A549 (cell line): Measurements from ENCODE around the gene PRKG1. TPM values are rescaled to one million over a fixed set of nuclear protein-coding genes. Genes with fewer than 3 reads are reported as not detected.

Source experiments
- ATAC-seq, 2 experiments: fragments of 200-7000 bp in 1 of 2; fragments of >200 bp in 1 of 2; cut with Nextera tagmentation in 1 of 2; cut with Tn5 transposase in 1 of 2; 3 replicates each; pipeline versions ENCODE4 v1.8.0 to v1.9.1; 2018 to 2020; ENCODE audit warnings: mild to moderate bottlenecking in 1 of 2, moderate library complexity in 1 of 2
- CTCF ChIA-PET: fragments of 300-600 bp; sonication (Branson Sonifier 250); formaldehyde crosslinking; extraction: SDS; loops from one replicate; lab custom pipeline; 2021; ENCODE audit warnings: antibody characterized with exemption, inconsistent platforms; lab: Yijun Ruan, JAX
- POLR2A ChIA-PET: fragments of 350-600 bp; formaldehyde crosslinking; extraction: SDS; loops from one replicate; lab custom pipeline; 2021; ENCODE audit warnings: antibody characterized with exemption, inconsistent platforms; lab: Yijun Ruan, JAX
- DNase-seq, 2 experiments: peaks; one replicate each; pipeline versions ENCODE4 v3.0.0 to v3.0.0-alpha.2; 2011 to 2016; ENCODE audit warnings: low read depth in 1 of 2, low spot score in 1 of 2
- FAIRE-seq: peaks from 2 replicates; lab custom pipeline; 2011; peaks lifted over from hg19 to GRCh38; lab: Jason Lieb, UNC
- H3K27ac ChIP-seq, 2 experiments: fragments of >200 bp; sonication (Bioruptor Twin); formaldehyde crosslinking; 3 replicates each; pipeline ENCODE4 v1.5.1; 2016 to 2017
- H3K4me1 ChIP-seq: fragments of >200 bp; sonication (Bioruptor Twin); formaldehyde crosslinking; 3 replicates; pipeline ENCODE4 v1.6.1; 2016
- H3K4me2 ChIP-seq: fragments of >200 bp; sonication (Bioruptor Twin); formaldehyde crosslinking; 3 replicates; pipeline ENCODE4 v1.6.1; 2016
- H3K4me3 ChIP-seq: fragments of >200 bp; sonication (Bioruptor Twin); formaldehyde crosslinking; 3 replicates; pipeline ENCODE4 v1.5.1; 2016
- H3K9me3 ChIP-seq: fragments of >200 bp; sonication (Bioruptor Twin); formaldehyde crosslinking; 3 replicates; pipeline ENCODE4 v1.6.1; 2016
- CBX2 ChIP-seq: fragments of 200-600 bp; sonication (generic); IDR thresholded peaks from 2 replicates; pipeline ENCODE4 v1.6.1; 2016; ENCODE audit warnings: low read depth, mild to moderate bottlenecking, borderline replicate concordance
- CHD2 ChIP-seq: fragments of 150-350 bp; IDR thresholded peaks from 2 replicates; pipeline ENCODE4 v1.6.1; 2014; ENCODE audit warnings: low read length; ENCODE audit not compliant: partially characterized antibody
- CTCF ChIP-seq: fragments of >200 bp; sonication (Bioruptor Twin); formaldehyde crosslinking; IDR thresholded peaks from 3 replicates; pipeline ENCODE4 v1.5.1; 2016
- E2F6 ChIP-seq: IDR thresholded peaks from 2 replicates; pipeline ENCODE4 v1.6.1; 2012; ENCODE audit warnings: low read depth, borderline replicate concordance
- EHF ChIP-seq: fragments of 250-450 bp; sonication (Bioruptor Pico); IDR thresholded peaks from 2 replicates; pipeline ENCODE4 v1.5.0; 2020; ENCODE audit warnings: mild to moderate bottlenecking
- EHMT2 ChIP-seq: fragments of 200-600 bp; sonication (generic); IDR thresholded peaks from 2 replicates; pipeline ENCODE4 v1.6.1; 2016; ENCODE audit warnings: antibody characterized with exemption, low read depth, mild to moderate bottlenecking, moderate library complexity
- ESRRA ChIP-seq: fragments of 150-350 bp; IDR thresholded peaks from 2 replicates; pipeline ENCODE4 v1.6.1; 2014; ENCODE audit warnings: mild to moderate bottlenecking, low read length, borderline replicate concordance
- FOSB ChIP-seq: fragments of 250-450 bp; sonication (Bioruptor Pico); IDR thresholded peaks from 2 replicates; pipeline ENCODE4 v1.5.0; 2020; ENCODE audit warnings: mild to moderate bottlenecking, moderate library complexity
- FOXS1 ChIP-seq: fragments of 250-450 bp; sonication (Bioruptor Pico); IDR thresholded peaks from 2 replicates; pipeline ENCODE4 v1.5.0; 2020; ENCODE audit warnings: mild to moderate bottlenecking, moderate library complexity
- HEYL ChIP-seq: fragments of 250-450 bp; sonication (Bioruptor Pico); IDR thresholded peaks from 2 replicates; pipeline ENCODE4 v1.8.0; 2021; ENCODE audit warnings: mild to moderate bottlenecking, moderate library complexity
- HOXA7 ChIP-seq: fragments of 250-450 bp; sonication (Bioruptor Pico); IDR thresholded peaks from 2 replicates; pipeline ENCODE4 v1.5.0; 2020; ENCODE audit warnings: mild to moderate bottlenecking, moderate library complexity
- HOXB13 ChIP-seq: fragments of 250-450 bp; sonication (Bioruptor Pico); IDR thresholded peaks from 2 replicates; pipeline ENCODE4 v1.5.0; 2020; ENCODE audit warnings: low read depth, mild to moderate bottlenecking, moderate library complexity
- JUN ChIP-seq, 2 experiments: fragments of >200 bp; sonication (Bioruptor Twin); formaldehyde crosslinking; IDR thresholded peaks; 2 replicates in 1 of 2; 3 replicates in 1 of 2; pipeline ENCODE4 v1.6.1; 2016 to 2017
- MAFK ChIP-seq: fragments of 450-650 bp; IDR thresholded peaks from 2 replicates; pipeline ENCODE4 v1.6.1; 2014; ENCODE audit not compliant: partially characterized antibody
- MAZ ChIP-seq: fragments of 150-350 bp; IDR thresholded peaks from 2 replicates; pipeline ENCODE4 v1.6.1; 2014; ENCODE audit warnings: antibody characterized with exemption, low read depth, low read length, borderline replicate concordance
- NFE2L2 ChIP-seq: fragments of 150-350 bp; conservative IDR thresholded peaks from 2 replicates; pipeline ENCODE4 v1.6.1; 2014; ENCODE audit warnings: low read length
- NPAS2 ChIP-seq: fragments of 250-450 bp; sonication (Bioruptor Pico); IDR thresholded peaks from 2 replicates; pipeline ENCODE4 v1.8.0; 2022; ENCODE audit warnings: mild to moderate bottlenecking, moderate library complexity, borderline replicate concordance
- NR3C1 ChIP-seq: fragments of >200 bp; sonication (Bioruptor Twin); formaldehyde crosslinking; IDR thresholded peaks from 3 replicates; pipeline ENCODE4 v1.6.1; 2017
- PBX3 ChIP-seq: IDR thresholded peaks from 2 replicates; pipeline ENCODE4 v1.6.1; 2012
- RCOR1 ChIP-seq: fragments of 150-350 bp; IDR thresholded peaks from 2 replicates; pipeline ENCODE4 v1.6.1; 2014; ENCODE audit warnings: antibody characterized with exemption, low read length, low read depth
- RFX5 ChIP-seq: fragments of 450-650 bp; IDR thresholded peaks from 2 replicates; pipeline ENCODE4 v1.7.1; 2014; ENCODE audit warnings: antibody characterized with exemption, mild to moderate bottlenecking, moderate library complexity
- USF2 ChIP-seq: fragments of 450-650 bp; IDR thresholded peaks from 2 replicates; pipeline ENCODE4 v1.6.1; 2014; ENCODE audit warnings: antibody characterized with exemption
- WGBS: methylation state at CpG from one replicate; pipeline ENCODE4 v1.1.6; 2017; ENCODE audit errors: missing lambda C conversion rate; 5-methylcytosine and 5-hydroxymethylcytosine counted together
- polyA plus RNA-seq, 4 experiments: library from polyadenylated mRNA; depleted of rRNA in 3 of 4; stranded (reverse); fragments of >200 nt; fragmentation: RNase III in 1 of 4; extraction: RNeasy Plus Mini Kit Qiagen cat#74134 plus additional on column Dnase treatment in 1 of 4; gene quantifications; 2 replicates in 3 of 4; 3 replicates in 1 of 4; pipeline ENCODE4 v1.2.3, GENCODE V29; 2011 to 2017

Gene PRKG1
- polyA plus RNA-seq, 2 of the 4 experiments (the other 2 are of a cell fraction) = not detected

- DNase-seq (no peak), FAIRE-seq (no peak), ATAC-seq (no peak)
- ChIA-PET CTCF (no interaction called here), POLR2A (no interaction called here)
- peaks cover 7% of the 10 kb centered on the region; the same call in 2 of the 3 replicates for H3K4me1 ChIP-seq
- H3K4me3 ChIP-seq = no peak overlapping the region
- no peak overlapping the region for H3K4me2 ChIP-seq
- no peaks in the 10 kb centered on the region for H3K9me3 ChIP-seq
- TF ChIP-seq FOXS1 (CRISPR knock-in tag) = no peak
- TF ChIP-seq HOXA7 (CRISPR knock-in tag) = no peak
- TF ChIP-seq HOXB13 (CRISPR knock-in tag) = no peak
- no peak for TF ChIP-seq EHMT2
- TF ChIP-seq E2F6 = no peak
- TF ChIP-seq EHF (CRISPR knock-in tag) = no peak
- no peak for TF ChIP-seq ESRRA
- no peak for TF ChIP-seq NPAS2
- no peak for TF ChIP-seq CBX2
- TF ChIP-seq CHD2 = no peak
- TF ChIP-seq USF2 = no peak
- no peak for TF ChIP-seq HEYL (CRISPR knock-in tag)
- no peak for TF ChIP-seq CTCF
- TF ChIP-seq JUN (IDR thresholded peaks at IDR 0.05) = no peak
- 68% methylated on average over 5 of the region's 5 CpGs for WGBS
- H3K27ac ChIP-seq = no peak overlapping the region
These were observed 619.9 kb downstream of the PRKG1 start for GRCh38 chr10:51694086-51694768.

- H3K9me3 ChIP-seq = no peaks in the 10 kb centered on the region
- CTCF ChIA-PET = no interaction called here
- H3K4me1 ChIP-seq = peaks cover 7% of the 10 kb centered on the region; the same call in 2 of the 3 replicates
- TF ChIP-seq MAZ (no peak), RFX5 (no peak), JUN (IDR thresholded peaks at IDR 0.05) (no peak), PBX3 (no peak), MAFK (no peak), NR3C1 (no peak), RCOR1 (no peak), FOSB (CRISPR knock-in tag) (no peak), NFE2L2 (no peak)
- H3K4me2 ChIP-seq = no peak overlapping the region
- DNase-seq (no peak), ATAC-seq (no peak), FAIRE-seq (no peak)
- H3K4me3 ChIP-seq = no peak overlapping the region
- H3K27ac ChIP-seq = no peak overlapping the region
- POLR2A ChIA-PET = no interaction called here
- 92% methylated on average over 1 of the region's 1 CpG for WGBS
These were observed 622.0 kb downstream of the PRKG1 start for GRCh38 chr10:51696251-51696650.
